HG03159 (cell line): Measurements from ENCODE around the gene MED17.

Source experiments
- ATAC-seq: cut with Tn5 transposase; IDR thresholded peaks from one replicate; pipeline ENCODE4 v1.9.1; 2021; ENCODE audit warnings: mild to moderate bottlenecking, moderate library complexity; ENCODE audit not compliant: unreplicated experiment

MED17 gene

DNA sequence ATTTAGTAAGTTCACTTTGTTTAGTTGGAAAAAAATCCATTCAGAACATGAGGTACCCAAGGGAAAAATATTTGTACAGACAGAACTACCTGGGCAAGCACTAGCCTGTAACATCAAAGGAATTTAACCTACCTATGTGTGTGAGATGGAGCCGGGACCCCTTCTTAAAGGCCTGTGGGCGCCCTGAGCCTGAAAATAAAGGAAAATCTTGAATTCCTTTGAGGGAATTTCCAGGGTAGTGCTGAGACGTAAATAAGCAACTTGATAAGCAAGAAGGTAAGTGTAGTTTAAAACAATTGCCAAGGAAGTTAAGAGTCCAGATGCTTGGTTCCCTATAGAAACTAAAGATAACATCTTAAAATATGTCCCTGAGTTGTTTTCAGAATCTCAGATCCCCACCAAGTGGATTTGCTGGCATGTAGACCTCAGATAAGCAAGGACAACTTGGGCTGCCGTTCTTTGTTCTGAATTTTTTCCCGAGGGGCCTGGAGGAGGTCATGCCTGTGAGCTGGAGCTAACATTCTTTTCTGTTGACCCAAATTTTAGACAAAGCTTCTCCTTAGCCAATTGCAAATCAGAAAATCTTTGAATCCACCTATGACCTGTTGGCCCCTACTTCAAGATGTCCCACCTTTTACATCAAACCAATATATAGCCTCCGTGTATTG is 31.0 kb downstream of the MED17 start:
- no peak for ATAC-seq

DNA sequence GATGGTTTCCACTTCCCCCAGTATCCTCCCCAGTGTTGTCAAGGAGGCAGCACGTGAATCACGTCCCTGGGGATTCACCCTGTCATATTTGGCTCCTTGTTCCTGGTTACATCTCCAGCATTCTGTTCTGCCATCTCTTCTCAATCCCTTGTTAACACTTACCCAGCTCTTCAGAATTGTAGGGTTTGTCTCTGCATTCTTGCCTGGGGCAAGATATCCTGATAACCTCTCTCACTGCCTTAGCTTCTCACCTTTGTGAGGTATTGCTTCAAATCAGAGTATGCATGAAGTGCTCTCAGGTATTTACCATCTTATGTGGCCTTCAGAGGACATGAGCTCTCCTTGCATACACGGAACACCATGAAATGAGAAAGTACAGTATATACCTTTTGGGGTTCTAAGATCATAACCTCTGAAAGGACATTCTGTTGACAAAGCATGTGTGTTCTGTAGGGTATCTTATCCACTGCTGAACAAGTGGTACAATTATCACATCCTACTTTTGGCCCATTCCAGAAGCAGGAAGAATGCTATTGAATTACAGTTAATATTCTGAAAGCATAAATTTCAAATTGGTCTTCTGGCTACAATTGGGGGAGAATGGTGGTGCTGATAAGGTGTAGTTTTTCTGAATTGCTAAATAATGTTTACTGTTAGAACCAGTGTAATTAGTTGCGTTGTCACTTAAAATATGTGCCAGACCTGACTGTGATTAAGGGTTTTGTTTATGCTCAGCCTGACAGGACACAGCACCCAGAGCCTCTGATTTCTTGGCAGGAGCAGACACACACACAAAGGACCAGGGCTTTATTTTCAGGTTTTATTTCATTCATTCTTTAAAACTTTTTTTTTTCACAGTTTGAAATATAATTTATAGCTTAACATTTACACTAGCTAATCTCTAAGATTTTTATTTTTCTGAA is 33.6 kb downstream of the MED17 start:
- no peak for ATAC-seq

DNA sequence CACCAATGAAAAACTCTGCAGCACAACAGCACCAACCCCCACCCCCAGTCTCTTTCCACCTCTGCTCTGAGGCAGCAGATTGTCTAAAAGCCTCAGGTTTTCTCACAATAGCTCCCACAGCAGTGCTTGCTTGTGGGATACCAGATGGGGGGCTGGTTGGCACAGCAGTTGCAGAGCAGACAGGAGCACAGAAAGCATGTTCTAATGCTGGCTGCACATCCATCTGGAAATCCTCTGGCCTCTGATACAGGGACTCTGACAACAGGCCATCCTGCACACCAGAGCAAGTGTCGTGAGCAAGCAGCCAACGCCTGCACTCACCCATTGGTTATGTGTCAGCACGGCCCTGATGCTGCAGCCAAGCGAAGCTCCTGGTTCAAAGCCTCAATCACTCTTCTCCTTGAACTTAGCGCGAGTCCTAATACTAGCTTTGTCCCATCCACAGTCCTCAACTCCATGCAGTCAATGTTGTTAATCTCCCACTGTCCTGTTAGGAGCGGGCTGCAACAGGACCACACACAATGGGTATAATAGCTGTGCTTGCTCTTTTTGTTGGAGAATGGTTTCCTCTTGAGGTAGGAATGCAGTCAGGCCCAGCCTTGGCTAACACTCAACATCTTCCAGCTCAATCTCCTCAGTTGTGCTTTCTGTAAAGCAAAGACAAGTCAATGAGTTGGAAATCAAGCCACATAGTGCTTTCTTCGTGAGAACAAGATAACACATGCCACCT is 36.0 kb downstream of the MED17 start:
- ATAC-seq = no peak

DNA sequence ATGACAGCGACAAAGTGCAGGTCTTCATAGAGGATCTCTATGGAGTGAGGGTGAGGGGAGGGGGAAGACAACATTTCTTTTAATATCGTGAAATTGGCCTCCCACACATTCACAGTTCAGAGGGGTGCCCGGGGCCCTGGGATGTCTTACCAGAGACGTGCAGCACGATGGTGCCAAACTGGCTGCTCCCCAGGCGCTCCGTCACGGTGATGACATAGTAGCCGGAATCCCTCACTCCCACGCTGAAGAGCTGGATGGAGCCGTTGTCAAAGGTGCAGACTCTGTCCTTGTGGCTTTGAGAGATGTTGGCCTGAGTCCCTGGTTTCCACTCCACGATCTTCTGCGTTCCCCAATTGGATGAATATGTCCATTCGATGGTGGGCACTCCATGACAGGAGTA is 36.8 kb downstream of the MED17 start:
- ATAC-seq = no peak

DNA sequence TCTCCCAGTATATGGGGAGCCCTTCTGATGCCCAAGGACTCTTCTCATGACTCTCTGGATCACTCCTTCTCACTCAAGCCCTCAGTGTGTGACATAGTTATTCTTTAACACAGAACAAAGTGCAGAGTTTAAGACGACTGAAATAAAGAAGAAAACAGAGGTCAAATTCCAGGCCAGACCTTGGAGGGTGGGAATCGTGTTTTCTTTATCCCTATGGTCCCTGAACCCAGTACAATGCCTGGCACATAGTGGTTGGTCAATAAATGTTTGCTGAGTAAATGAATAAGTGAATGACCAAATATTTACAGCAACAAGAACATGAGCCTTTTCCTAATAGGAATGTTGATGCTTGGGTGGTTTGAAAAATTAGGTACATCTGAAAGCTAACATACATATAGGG is 37.5 kb downstream of the MED17 start:
- no peak for ATAC-seq

DNA sequence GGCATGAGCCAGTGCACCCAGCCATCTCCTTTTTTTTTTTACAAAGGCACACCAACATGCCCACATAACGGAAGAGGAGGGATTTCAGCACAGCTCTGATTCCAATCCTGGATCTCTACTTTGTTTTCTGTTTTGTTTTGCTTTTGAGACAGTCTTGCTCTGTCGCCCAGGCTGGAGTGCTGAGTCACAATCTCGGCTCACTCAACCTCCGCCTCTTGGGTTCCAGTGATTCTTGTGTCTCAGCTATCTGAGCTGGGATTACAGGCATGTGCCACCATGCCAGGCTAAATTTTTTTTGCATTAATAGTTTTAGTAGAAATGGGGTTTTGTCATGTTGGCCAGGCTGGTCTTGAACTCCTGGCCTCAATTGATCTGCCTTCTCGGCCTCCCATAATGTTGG is 38.3 kb downstream of the MED17 start:
- no peak for ATAC-seq

DNA sequence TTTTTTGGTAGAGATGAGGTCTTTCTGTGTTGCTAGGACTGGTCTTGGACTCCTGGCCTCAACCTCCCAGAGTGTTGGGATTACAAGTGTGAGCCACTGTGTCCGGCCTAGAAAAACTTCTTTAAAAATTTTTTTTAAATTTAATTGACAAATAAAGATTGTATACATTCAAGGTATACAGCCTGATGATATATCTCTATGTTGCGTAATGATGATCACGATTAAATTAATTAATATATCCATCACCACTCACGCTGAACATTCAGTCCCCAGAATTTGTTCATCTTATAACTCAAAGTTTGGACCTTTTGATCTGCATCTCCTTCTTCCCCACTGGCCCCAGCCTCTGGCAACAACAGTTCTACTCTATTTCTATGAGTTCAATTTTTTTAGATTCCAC is 39.1 kb downstream of the MED17 start:
- no peak for ATAC-seq

DNA sequence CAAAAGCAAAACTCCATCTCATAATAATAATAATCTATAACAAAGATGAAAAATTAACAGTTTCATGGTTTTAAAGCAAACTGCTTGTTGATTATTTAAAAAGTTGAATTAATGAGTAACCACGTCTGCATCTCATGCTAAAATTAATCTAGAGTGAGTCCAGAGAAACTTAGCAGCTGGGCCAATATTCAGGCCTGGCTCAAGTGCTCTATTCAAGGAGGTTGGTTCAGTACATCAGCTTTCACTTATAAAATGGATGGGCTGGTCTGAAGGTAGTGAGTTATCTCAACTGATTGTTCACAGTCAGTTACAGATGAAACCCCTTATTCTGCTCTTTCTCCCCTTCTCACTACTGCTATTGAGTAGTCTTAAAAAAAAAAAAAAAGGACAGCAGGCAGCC is 43.3 kb downstream of the MED17 start:
- ATAC-seq = no peak

DNA sequence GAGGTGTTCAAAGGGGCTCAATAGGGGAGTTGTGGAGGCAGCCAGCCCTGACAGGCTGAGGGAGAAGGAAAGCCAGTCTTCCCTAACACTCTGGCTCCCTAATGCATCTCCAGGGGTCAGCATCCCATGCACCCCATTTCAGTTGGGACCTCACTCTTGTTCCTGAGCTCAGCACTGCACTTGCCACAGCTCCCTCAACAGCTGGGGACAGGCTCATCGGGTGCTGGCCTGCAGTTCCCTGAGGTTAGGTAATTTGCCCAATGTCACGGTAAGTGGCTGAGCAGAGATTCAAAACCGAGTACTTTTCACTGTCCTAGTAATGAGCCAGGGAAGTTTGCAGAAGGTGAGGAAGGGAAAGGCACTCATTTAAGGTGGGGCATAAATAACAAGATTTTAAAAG is 45.5 kb downstream of the MED17 start:
- no peak for ATAC-seq

DNA sequence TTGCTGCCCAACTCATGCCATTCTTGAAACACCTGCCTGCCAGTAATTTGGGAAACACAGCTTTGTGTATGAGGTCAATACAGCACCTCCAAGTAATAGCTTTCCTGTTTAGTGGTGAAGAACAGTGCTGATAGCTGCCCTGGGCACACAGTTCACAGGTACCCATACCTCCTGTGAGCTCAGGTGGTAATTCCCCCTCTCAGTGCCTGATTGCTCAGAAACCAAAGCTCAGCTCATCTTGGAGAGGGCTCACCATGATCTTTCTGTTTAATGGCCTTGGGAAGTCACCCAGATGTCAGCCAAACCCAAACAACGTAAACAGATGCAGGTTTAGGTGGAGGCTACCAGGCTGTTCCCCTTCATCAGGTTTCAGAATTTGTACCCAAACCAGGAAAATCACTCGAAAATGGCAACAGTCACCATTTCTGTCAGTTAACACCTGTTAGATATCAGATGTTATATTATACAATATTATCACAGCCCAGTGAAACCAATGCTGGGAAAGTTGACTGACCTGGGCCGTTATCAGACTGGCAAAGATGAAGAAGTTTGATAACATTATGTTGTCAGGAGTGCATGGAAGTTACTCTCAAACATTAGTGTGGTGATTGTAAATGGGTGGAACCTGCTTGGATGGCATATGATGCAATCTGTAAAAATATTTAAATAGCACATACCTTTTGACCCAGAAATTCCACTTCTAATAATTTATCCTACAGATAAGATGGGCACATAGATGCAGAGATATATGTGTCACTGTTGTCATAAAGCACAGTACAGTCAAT is 47.5 kb downstream of the MED17 start:
- ATAC-seq = no peak

DNA sequence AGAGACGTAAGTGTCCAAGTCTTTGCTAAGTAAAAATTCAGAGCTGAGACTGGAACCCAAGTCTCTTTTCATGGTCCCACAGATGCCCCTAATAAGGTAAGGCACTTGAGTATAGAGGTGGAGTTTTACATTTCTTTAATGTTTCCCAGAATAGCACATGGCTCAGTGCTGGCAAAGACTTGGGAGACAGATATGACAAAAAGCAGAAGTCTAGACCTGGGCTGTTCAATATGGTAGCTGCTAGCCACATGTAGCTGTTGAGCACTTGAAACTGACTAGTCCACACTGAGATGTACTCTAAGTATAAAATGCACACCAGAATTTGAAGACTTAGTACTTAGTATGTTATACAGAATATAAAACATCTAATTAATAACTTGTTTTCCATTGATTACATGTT is 48.7 kb downstream of the MED17 start:
- no peak for ATAC-seq

DNA sequence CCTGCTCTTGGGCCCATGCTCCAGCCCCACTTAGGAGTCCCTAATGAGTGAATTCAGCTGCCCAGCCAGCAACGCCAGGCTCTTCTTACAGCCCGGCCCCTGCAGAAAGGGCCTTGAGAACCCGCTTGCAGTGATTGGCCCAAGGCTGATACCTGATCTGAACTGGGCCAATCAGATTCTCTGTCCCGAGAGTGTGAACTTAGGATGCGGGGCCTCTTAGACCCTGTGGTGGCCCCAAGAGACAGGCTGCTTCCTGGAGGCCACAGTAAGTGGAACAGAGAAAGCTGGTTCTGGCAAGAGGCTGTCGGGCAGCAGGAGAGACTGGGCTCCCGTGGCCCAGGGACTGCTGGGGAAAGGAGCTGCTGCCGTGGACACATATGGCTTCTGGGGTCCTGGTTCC is 54.9 kb downstream of the MED17 start:
- no peak for ATAC-seq

DNA sequence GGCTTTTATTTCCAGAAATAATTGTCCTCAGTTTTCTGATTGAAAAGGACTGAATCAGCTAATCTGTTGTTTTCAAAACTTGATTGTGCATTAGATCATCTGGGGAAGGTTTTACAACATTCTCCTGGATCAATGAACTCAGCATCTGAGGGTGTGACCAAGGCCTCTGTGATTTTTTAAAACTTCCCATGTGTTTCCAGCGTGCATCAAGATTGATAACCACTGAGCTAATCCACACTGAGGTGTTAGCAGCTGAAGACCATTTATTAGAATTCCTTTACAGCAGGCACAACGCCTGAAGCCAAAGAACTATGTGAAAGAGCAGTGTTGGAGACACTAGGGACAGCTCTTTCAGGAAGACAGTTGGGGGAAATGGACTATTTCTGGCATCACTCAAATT is 56.1 kb downstream of the MED17 start:
- no peak for ATAC-seq

DNA sequence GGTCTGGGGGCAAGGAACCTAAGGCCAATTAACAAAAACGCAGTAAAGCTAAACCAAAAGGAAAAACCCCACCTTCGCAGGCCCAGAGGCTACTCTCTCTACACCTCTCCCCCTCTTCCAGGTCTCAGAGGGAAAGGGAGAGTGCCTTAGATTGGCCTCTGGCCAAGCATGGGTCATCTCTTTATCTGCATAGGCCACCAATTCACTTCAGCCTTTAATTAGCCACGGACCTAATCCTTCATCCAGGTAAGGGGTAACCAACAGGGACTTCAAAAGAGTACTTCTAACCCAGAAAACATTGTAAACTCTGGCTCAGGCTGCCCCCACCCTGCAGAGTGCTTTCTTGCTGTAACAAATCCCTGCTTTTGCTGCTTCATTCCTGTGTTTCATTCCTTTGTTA is 56.9 kb downstream of the MED17 start:
- ATAC-seq = no peak

DNA sequence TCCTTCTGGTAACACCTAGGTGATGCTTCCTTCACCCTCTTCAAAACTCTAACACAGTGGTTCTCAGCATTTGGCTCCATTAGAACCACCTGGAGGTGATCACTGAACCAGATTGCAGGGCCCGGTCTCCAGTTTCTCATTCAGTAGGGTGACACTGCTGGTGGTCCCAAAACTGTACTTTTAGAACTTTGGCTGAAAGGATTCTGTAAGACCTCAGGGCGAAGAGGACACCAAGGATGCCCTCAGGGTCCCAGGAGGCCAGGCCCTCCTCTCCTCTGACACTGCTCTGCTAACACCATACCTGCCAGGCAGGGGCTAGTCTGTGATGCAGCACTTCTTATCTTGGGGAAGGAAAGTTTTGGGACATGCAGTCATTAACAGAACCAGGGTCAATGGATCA is 57.4 kb downstream of the MED17 start:
- ATAC-seq = no peak

DNA sequence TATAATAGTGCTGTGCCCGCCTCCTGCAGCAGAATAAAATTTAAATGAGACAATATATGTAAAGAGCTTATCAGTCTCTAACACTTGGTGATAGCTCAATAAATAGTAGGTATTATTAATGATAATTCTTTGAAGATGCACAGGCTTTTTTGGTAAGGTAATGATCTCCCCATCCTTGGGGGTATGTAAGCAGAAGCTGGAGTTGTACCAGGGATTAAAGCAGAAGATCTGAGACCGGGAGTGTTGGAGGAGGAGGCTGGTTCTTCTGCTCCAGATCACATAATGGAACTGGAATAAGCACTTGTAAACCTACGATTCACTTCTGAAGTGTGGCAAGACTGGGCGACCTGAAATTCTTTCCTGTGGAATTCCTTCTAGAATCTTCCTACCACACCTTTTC is 58.0 kb downstream of the MED17 start:
- no peak for ATAC-seq

DNA sequence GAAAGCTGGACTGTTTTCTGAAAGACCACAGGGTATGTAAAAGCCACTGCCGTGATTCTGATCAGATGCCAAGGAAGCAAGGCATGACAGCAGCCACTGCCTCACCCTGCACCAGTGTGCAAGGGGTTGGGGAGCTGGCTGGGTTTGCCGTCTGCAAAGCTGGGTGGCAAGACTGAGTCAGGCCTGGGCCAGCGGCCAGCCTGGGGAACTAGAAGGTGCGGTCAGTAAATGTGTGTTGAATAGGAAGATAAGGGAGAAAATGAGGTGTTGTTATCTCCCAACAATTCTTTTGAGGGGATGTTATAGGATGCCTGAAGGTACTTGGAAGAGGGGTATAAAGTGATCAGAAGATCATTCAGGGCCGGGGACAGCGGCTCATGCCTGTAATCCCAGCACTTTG is 58.4 kb downstream of the MED17 start:
- ATAC-seq = no peak

DNA sequence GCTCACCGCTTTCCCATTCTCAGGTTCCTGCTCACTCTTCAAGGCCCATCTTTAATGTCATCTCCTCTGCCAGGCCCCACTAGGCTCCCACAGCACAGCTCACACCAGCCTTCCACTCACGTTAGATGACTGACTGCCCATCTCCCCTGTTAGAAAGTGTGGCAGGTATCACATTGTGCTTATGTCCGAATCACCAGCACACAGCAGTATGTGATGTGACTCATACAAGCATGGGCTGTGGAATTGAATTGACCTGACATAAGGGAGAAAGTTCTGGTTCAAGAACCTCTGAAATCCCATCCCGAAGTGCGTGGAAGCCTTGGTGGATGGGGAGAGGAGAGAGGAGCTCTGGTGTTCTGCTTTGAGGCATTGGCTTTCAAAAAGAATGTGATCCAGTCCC is 59.8 kb downstream of the MED17 start:
- ATAC-seq = no peak

DNA sequence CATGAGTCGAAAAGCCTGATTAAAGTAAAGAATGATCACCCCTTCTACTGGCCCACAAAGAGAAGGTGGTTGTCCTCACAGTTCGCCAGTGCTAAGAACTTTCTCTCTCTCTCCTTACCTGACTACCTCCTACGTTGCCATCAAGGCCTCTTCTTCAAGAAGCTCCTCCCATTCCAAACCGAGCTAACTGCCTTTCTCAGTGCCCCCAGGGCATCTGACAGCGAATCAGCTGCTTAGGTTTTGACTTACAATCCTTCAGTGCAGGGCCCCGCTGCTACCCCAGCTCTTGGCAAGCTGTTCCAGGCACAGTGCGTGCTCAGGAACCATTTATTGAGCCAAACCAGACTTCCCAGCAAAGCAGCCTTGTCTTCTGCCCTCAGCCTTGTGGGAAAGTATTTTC is 60.5 kb downstream of the MED17 start:
- no peak for ATAC-seq

DNA sequence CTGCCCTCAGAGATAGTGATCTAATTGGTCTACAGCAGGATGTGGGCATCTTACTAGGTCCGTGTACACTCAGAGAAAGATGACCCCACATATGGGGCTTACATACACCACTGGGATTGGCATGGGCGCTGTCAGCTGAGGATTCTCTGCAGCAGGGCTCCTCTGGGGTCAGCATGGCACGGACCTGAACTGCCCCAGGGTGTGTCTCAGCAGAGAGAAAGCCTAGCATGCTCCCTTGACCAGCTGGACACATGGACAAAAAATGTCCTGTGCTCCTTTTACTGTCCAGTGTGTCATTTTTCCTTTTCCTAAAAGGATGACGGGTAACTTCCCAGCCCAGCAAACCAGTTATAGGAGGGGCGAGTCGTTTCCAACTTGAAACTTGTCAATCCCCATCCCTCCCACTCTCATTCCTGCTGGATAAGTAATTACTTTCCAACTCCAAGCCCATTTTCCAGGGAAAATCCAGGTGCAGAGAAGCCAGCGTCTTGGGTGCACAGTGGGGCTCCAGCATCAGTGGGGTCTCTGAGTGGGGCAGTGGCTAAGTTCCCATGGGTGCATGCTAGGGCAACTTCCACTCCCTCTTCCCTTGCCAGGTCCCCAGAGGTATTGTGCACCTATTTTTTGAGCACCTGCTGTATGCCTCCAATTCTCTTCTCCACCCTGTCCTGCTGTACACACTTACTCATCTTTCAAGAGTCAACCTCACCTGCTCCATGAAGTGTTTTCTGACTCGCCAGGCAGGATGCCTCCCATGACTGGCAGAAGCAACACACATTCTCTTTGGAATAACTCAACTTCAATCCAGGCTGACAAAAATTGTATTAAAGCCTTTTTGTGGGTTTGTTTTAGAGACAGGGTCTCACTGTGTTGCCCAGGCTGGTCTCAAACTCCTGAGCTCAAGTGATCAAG is 61.4 kb downstream of the MED17 start:
- ATAC-seq = no peak
